Measurements from ENCODE around the gene HIVEP1. TPM values are rescaled to one million over a fixed set of nuclear protein-coding genes. Genes with fewer than 3 reads are reported as not detected.

Gene HIVEP1
- total and polyA plus RNA-seq, 2 of the 8 experiments (the other 6 are each of a cell fraction or from before 2014, with no cell fraction given): 22.6 to 23.1 TPM

GRCh38 chr6:12178521-12178920 is 166.4 kb downstream of the HIVEP1 start (continued):
- TF ChIP-seq CHD7 (IDR thresholded peaks at IDR 0.05; ENCODE audit: insufficient replicate concordance, low read length) (no peak), ZNF274 (IDR thresholded peaks at IDR 0.05; ENCODE audit: borderline replicate concordance, extremely low read depth, low read length) (no peak), FOSL1 (IDR thresholded peaks at IDR 0.05; ENCODE audit: insufficient read depth, low read depth, low read length) (no peak), ATF3 (IDR thresholded peaks at IDR 0.05; ENCODE audit: insufficient read depth, low read depth, low read length) (no peak), TAF1 (IDR thresholded peaks at IDR 0.05; ENCODE audit: low read depth, low read length) (no peak), MAFK (IDR thresholded peaks at IDR 0.05; ENCODE audit: low read depth, low read length) (no peak), CTCF (IDR thresholded peaks at IDR 0.05; ENCODE audit: control extremely low read depth in 1 of 3, insufficient read depth in 1 of 3, low read depth in 1 of 3, low read length in 3 of 3) (no peak)
